Measurements from ENCODE around the gene CCND1.

Gene CCND1

DNA sequence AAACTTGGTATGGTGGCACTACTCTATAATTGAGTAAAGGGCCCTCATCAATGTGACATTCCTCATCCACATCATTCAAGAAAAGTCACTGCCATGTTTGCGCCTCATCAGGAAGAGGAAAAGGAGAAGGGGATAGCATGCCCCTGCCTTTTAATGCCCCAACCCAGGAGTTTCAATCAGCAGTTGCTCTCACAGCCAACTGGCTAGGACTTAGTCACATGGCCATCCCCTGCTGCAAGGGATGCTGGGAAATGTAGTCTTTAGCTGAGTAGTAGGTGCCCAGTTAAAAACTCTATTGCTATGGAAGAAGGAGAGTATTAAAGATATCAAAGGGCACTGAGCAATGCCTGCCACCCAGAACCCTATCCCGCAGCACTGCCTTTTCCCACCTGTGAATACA is 10.9 kb upstream of the CCND1 start:
- no peak for DNase-seq (ENCODE audit: low read depth)
- TF ChIP-seq, protein P1, sequence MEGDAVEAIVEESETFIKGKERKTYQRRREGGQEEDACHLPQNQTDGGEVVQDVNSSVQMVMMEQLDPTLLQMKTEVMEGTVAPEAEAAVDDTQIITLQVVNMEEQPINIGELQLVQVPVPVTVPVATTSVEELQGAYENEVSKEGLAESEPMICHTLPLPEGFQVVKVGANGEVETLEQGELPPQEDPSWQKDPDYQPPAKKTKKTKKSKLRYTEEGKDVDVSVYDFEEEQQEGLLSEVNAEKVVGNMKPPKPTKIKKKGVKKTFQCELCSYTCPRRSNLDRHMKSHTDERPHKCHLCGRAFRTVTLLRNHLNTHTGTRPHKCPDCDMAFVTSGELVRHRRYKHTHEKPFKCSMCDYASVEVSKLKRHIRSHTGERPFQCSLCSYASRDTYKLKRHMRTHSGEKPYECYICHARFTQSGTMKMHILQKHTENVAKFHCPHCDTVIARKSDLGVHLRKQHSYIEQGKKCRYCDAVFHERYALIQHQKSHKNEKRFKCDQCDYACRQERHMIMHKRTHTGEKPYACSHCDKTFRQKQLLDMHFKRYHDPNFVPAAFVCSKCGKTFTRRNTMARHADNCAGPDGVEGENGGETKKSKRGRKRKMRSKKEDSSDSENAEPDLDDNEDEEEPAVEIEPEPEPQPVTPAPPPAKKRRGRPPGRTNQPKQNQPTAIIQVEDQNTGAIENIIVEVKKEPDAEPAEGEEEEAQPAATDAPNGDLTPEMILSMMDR (IDR thresholded peaks at IDR 0.05; ENCODE audit: insufficient read depth, low read depth, low read length, missing control alignments) = no peak
- no peak overlapping the region for H3K4me3 ChIP-seq (ENCODE audit: low read depth, low read length)

DNA sequence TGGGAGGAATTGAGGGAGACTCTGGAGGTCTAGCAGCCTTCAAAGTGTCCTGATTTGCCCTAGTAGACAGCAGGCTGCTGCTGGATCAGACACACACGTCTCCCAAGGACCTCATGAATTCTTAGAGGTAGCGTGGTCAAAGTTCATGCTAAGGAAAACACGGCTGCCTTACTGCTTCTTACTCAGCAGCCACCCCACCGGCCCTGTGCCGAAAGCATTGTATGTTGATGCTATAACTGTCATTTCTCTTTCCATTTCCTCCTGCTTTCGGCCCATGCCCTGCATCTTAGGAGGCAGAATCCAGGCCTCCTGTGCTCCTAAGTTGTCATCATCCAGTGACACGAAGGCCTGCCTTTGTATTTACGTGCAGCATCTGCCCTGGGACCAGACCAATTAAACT is 10.5 kb upstream of the CCND1 start:
- TF ChIP-seq, protein P1 (IDR thresholded peaks at IDR 0.05; ENCODE audit: insufficient read depth, low read depth, low read length, missing control alignments) = no peak
- no peak for DNase-seq (ENCODE audit: low read depth)
- no peak overlapping the region for H3K4me3 ChIP-seq (ENCODE audit: low read depth, low read length)

GRCh38 chr11:69632900-69633299 is 8.1 kb upstream of the CCND1 start:
- no peak for DNase-seq (ENCODE audit: low read depth)
- H3K4me3 ChIP-seq (ENCODE audit: low read depth, low read length) = no peak overlapping the region
- TF ChIP-seq, protein P1 (IDR thresholded peaks at IDR 0.05; ENCODE audit: insufficient read depth, low read depth, low read length, missing control alignments) = no peak

DNA sequence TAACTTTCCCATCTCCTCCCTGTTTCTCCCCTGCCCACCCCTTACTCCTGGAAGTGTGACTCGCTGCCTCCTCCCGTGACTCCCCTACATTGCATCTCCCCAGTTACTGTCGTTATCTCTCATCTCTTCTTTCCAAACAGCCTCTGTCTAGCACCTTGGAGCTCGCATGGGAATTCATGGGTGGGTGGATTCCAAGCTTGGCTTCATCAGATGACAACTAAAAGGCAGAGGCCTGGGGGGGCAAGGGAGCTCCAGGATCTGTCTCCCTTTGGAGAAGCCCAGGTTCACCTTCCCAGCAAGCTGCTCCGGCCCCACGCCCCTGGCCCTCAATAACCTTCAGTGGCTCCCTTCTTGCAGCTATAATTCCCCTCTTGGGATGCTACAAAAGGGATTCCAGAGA is 6.9 kb upstream of the CCND1 start:
- TF ChIP-seq, protein P1 (IDR thresholded peaks at IDR 0.05; ENCODE audit: insufficient read depth, low read depth, low read length, missing control alignments) = no peak
- no peak overlapping the region for H3K4me3 ChIP-seq (ENCODE audit: low read depth, low read length)
- no peak for DNase-seq (ENCODE audit: low read depth)

DNA sequence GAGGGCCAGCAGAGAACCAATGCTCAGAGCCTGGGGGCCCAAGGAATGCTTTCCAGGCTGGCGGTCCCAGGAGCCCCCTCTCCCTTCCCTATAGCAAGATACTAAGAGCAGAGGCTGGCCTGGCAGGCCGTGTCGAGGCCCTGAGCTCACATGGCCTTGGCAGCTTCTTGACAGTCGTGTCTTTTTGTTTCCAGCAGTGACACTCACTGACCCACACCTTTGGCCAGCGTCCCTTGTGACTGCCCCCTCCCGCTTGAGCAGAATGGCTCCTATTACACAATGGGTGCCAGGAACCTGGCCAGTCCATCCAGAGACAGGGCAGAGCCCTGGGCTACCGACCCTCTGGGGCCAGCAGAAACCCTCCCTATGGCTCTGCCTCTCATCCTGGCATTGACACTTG is 6.4 kb upstream of the CCND1 start:
- H3K4me3 ChIP-seq (ENCODE audit: low read depth, low read length) = no peak overlapping the region
- no peak for DNase-seq (ENCODE audit: low read depth)
- TF ChIP-seq, protein P1 (IDR thresholded peaks at IDR 0.05; ENCODE audit: insufficient read depth, low read depth, low read length, missing control alignments) = no peak

GRCh38 chr11:69635195-69635594 is 5.8 kb upstream of the CCND1 start:
- TF ChIP-seq, protein P1 (IDR thresholded peaks at IDR 0.05; ENCODE audit: insufficient read depth, low read depth, low read length, missing control alignments) = no peak
- no peak for DNase-seq (ENCODE audit: low read depth)
- no peak overlapping the region for H3K4me3 ChIP-seq (ENCODE audit: low read depth, low read length)

GRCh38 chr11:69635804-69636511 is 5.0 kb upstream of the CCND1 start:
- H3K4me3 ChIP-seq (ENCODE audit: low read depth, low read length) = no peak overlapping the region
- no peak for DNase-seq (ENCODE audit: low read depth)
- TF ChIP-seq, protein P1 (IDR thresholded peaks at IDR 0.05; ENCODE audit: insufficient read depth, low read depth, low read length, missing control alignments) = no peak
